ENCODE results near the gene OR2AE1. TPM values are rescaled to one million over a fixed set of nuclear protein-coding genes. Genes with fewer than 3 reads are reported as not detected.

OR2AE1 gene
- total RNA-seq, 4 donors from 2014 or later: not detected

DNA sequence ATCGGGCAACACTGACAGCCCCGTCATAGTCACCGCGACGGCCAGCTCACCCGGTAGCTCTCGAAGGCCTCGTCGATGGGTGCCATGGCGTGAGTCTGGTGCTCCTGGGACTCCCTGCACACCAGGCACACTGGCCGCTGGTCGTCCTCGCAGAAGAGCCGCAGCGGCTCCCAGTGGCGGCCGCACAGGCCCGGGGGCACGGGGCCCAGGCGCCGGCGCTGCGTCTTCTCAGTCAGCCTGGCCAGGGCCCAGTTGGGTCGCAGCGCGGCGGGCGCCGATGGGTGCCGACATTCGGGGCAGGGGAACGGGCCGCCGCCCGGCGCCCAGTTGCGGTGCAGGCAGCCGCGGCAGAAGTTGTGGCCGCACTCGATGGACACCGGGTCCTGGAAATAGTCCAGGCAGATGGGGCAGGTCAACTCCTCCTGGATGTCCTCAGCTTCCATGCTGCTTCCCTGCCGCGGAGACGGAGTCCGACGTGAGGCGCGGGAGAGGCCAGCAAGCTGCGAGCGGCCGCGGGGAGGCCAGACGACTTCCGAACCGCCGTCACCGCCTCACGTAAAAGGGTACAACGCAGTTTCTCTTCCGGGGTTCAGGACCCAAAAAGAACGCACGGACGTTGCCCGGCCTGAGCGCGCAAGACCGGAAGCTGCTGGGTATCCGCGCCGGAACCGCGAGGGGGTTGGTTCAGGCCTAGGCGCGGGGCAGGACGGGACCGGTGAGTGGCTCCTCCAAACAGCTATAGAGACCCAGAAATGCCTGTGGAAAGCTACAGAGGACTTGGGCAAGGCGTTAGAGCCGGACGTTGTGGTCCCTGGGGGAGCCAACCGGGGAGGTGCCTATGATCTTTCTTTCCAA lies 42.4 kb upstream of the OR2AE1 start, which contains the start of gene TRIM4:
TRIM4 (minus strand) TSS at position 572 of the 855 bp plus-strand sequence; CDS start at position 443, 129 bp downstream.
- H3K36me3 ChIP-seq: no peaks in the 10 kb centered on the region
- TF ChIP-seq EP300 (IDR thresholded peaks at IDR 0.05; ENCODE audit: low read depth): no peak
- peak; percentile 90 for TF ChIP-seq POLR2A (IDR thresholded peaks at IDR 0.05)
- peak; percentile 88 to 97 (median 95) for TF ChIP-seq POLR2AphosphoS5 (IDR thresholded peaks at IDR 0.05)
- TF ChIP-seq, protein P1, sequence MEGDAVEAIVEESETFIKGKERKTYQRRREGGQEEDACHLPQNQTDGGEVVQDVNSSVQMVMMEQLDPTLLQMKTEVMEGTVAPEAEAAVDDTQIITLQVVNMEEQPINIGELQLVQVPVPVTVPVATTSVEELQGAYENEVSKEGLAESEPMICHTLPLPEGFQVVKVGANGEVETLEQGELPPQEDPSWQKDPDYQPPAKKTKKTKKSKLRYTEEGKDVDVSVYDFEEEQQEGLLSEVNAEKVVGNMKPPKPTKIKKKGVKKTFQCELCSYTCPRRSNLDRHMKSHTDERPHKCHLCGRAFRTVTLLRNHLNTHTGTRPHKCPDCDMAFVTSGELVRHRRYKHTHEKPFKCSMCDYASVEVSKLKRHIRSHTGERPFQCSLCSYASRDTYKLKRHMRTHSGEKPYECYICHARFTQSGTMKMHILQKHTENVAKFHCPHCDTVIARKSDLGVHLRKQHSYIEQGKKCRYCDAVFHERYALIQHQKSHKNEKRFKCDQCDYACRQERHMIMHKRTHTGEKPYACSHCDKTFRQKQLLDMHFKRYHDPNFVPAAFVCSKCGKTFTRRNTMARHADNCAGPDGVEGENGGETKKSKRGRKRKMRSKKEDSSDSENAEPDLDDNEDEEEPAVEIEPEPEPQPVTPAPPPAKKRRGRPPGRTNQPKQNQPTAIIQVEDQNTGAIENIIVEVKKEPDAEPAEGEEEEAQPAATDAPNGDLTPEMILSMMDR (IDR thresholded peaks at IDR 0.05): peak in 4 of 5 experiments; percentile 8 to 34 (median 26)
- H3K27me3 ChIP-seq: no peaks in the 10 kb centered on the region
- peak within 1 kb of the TSS; percentile 72 to 95 (median 88) for H3K4me3 ChIP-seq
- H3K4me1 ChIP-seq: peaks cover 23 to 39% (median 26%) of the 10 kb centered on the region in 4 donors
- H3K27ac ChIP-seq: peak within 1 kb of the TSS; percentile 94 to 97 (median 94)
- 8% methylated on average over 68 of the region's 81 CpGs; no CpG with 5 or more reads in 1 of the 2 donors for WGBS, 2 donors (ENCODE audit: low coverage in 1 of 2)
- in situ Hi-C loops (cut with MboI; ENCODE audit: low pct_ligation_motif_present in 1 of 4, low pct_unique_long_range_greater_than_20kb in 1 of 4, low sequenced_read_pairs in 3 of 4): loop anchor here in 3 of 4 donors (10.0 to 25.0 kb wide), 2 partner anchors 76 to 143 kb away; no protein-coding TSS in a partner anchor
- peak; percentile 94 for DNase-seq
- no peaks in the 10 kb centered on the region for H3K9me3 ChIP-seq
- intact Hi-C loops (cut with DNase I; ENCODE audit: low total_unique reads): loop anchor here (2.0 kb wide), 1 partner anchor 60 kb away; no protein-coding TSS in a partner anchor

DNA sequence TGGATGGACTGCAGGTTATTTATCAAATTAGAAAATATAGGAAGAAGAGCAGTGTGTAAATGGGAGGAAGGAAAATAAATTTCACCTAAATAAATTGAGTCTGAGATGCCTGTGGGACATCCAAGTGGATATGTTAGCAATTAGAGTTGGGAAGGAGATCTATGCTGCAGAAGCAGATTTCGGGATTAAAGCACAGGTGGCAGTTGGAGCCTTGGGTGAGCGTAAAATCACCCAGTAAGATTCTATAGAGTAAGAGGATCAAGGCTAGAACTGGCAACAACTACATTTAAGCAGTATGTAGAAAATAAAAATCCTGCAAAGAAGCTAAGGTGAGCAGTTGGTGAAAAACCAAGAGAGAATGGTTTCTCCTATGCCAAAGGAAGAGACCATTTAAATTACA lies 34.1 kb upstream of the OR2AE1 start:
- H3K27ac ChIP-seq: no peak overlapping the region
- TF ChIP-seq POLR2A (IDR thresholded peaks at IDR 0.05): no peak
- TF ChIP-seq EP300 (IDR thresholded peaks at IDR 0.05; ENCODE audit: low read depth): no peak
- TF ChIP-seq POLR2AphosphoS5 (IDR thresholded peaks at IDR 0.05): no peak
- TF ChIP-seq, protein P1 (IDR thresholded peaks at IDR 0.05): no peak
- no peak overlapping the region for H3K4me3 ChIP-seq
- in situ Hi-C loops (cut with MboI; ENCODE audit: low pct_ligation_motif_present in 1 of 4, low pct_unique_long_range_greater_than_20kb in 1 of 4, low sequenced_read_pairs in 3 of 4) (loop anchor here in 3 of 4 donors (10.0 to 25.0 kb wide), 2 partner anchors 84 to 151 kb away; no protein-coding TSS in a partner anchor), intact Hi-C loops (cut with DNase I; ENCODE audit: low total_unique reads) (no loop called here)
- no peaks in the 10 kb centered on the region for H3K27me3 ChIP-seq
- peaks cover 0 to 31% (median 13%) of the 10 kb centered on the region in 4 donors for H3K36me3 ChIP-seq
- peaks cover 0 to 3% (median 0%) of the 10 kb centered on the region in 4 donors for H3K4me1 ChIP-seq
- no peak for DNase-seq
- H3K9me3 ChIP-seq: no peaks in the 10 kb centered on the region
- WGBS, 2 donors (ENCODE audit: low coverage in 1 of 2): 100% methylated on average over 2 of the region's 2 CpGs

DNA sequence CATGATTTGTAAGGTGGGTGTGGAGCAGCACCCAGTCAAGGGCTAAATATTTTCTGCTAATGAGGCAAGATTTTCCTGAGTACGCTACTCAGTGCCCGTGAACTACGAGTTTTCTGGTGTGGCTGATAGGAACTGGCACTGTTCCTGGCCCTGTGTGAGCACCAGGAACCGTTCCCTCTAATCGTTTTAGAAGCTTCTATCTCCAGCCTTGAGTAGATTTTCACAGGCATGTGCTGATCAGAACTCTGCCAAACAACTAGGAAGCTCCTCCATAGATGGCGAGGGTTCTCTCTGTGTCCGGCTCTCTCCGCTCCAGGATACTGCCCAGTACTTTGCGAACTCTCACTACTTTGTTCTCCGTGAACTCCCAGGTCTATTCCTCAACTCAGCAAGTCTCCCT lies 24.7 kb upstream of the OR2AE1 start:
- H3K36me3 ChIP-seq: peaks cover 0 to 52% (median 21%) of the 10 kb centered on the region in 4 donors
- intact Hi-C loops (cut with DNase I; ENCODE audit: low total_unique reads) (no loop called here), in situ Hi-C loops (cut with MboI; ENCODE audit: low pct_ligation_motif_present in 1 of 4, low pct_unique_long_range_greater_than_20kb in 1 of 4, low sequenced_read_pairs in 3 of 4) (loop anchor here in 3 of 4 donors (25.0 kb wide), 1 partner anchor 161 kb away; no protein-coding TSS in a partner anchor)
- WGBS, 2 donors (ENCODE audit: low coverage in 1 of 2): 93 to 96% methylated on average over 2 to 10 of the region's 10 CpGs
- H3K4me1 ChIP-seq: no peaks in the 10 kb centered on the region
- no peak overlapping the region for H3K4me3 ChIP-seq
- TF ChIP-seq POLR2AphosphoS5 (IDR thresholded peaks at IDR 0.05) (no peak), POLR2A (IDR thresholded peaks at IDR 0.05) (no peak)
- TF ChIP-seq, protein P1 (IDR thresholded peaks at IDR 0.05): no peak
- DNase-seq: no peak
- no peaks in the 10 kb centered on the region for H3K9me3 ChIP-seq
- no peak overlapping the region for H3K27ac ChIP-seq
- H3K27me3 ChIP-seq: no peaks in the 10 kb centered on the region

DNA sequence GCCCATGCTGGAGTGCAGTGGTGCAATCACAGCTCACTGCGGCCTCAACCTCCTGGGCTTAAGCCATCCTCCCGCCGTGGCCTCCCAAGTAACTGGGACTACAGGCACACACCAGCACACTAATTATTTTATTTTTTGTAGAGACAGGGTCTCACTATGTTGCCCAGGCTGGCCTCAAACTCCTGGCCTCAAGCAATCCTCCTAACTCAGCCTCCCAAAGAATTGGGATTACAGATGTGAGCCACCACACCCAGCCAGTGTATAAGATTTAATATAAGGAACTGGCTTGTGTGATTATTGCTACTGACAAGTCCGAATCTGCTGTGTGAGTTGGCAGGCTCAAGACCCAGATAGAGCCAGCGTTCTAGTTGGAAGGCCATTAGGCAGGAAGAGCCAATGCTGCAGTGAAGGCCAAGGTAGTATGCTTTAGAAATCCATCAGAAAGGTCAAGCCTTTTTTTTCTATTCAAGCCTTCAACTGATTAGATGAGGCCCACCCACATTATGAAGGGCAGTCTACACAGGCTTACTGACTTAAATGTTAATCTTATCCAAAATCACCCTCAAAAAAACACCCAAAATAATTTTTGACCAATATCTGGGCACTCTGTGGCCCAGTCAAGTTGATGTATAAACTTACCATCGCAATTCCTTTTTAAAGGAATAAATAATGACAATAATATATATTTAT lies 23.1 kb upstream of the OR2AE1 start:
- no peak for DNase-seq
- Histone ChIP-seq H3K4me3 (no peak overlapping the region), H3K27ac (no peak overlapping the region), H3K27me3 (no peaks in the 10 kb centered on the region), H3K9me3 (no peaks in the 10 kb centered on the region), H3K4me1 (no peaks in the 10 kb centered on the region), H3K36me3 (peaks cover 0 to 47% (median 19%) of the 10 kb centered on the region in 4 donors)
- intact Hi-C loops (cut with DNase I; ENCODE audit: low total_unique reads) (no loop called here), in situ Hi-C loops (cut with MboI; ENCODE audit: low pct_ligation_motif_present in 1 of 4, low pct_unique_long_range_greater_than_20kb in 1 of 4, low sequenced_read_pairs in 3 of 4) (loop anchor here in 3 of 4 donors (25.0 kb wide), 1 partner anchor 162 kb away; no protein-coding TSS in a partner anchor)
- WGBS, 2 donors (ENCODE audit: low coverage in 1 of 2): 83 to 99% methylated on average over 1 to 6 of the region's 6 CpGs
- TF ChIP-seq, protein P1 (IDR thresholded peaks at IDR 0.05): no peak
- no peak for TF ChIP-seq EP300 (IDR thresholded peaks at IDR 0.05; ENCODE audit: low read depth)
- TF ChIP-seq POLR2A (IDR thresholded peaks at IDR 0.05): no peak
- no peak for TF ChIP-seq POLR2AphosphoS5 (IDR thresholded peaks at IDR 0.05)
